Liver (tissue), 3 donors: ENCODE data around the gene HTR2A.

Experiments used
- ATF3 ChIP-seq: IDR thresholded peaks from 2 replicates; pipeline ENCODE4 v1.6.1; 2016; ENCODE audit warnings: antibody characterized with exemption
- CTCF ChIP-seq: fragments of 150-350 bp; IDR thresholded peaks from 2 replicates; pipeline ENCODE4 v1.5.1; 2017; ENCODE audit warnings: improper control_type of control experiment, low read depth, low read length; ENCODE audit not compliant: missing input control
- EGR1 ChIP-seq, 2 donors: IDR thresholded peaks; 2 replicates each; pipeline ENCODE4 v1.6.1; 2016 to 2018; ENCODE audit warnings: antibody characterized with exemption in 2 of 2, low read depth in 2 of 2
- FOXA1 ChIP-seq: IDR thresholded peaks from 2 replicates; pipeline ENCODE4 v1.6.1; 2016; ENCODE audit warnings: antibody characterized with exemption
- FOXA2 ChIP-seq: IDR thresholded peaks from 2 replicates; pipeline ENCODE4 v1.6.1; 2016; ENCODE audit warnings: antibody characterized with exemption
- HNF4A ChIP-seq, 2 donors: conservative IDR thresholded peaks; 2 replicates each; pipeline ENCODE4 v1.6.1; 2016; ENCODE audit warnings: antibody characterized with exemption in 2 of 2, mild to moderate bottlenecking in 2 of 2
- MAX ChIP-seq: IDR thresholded peaks from 2 replicates; pipeline ENCODE4 v1.6.1; 2016; ENCODE audit warnings: antibody characterized with exemption
- NR2F2 ChIP-seq: IDR thresholded peaks from 2 replicates; pipeline ENCODE4 v1.6.1; 2016; ENCODE audit warnings: antibody characterized with exemption
- REST ChIP-seq: IDR thresholded peaks from 2 replicates; pipeline ENCODE4 v1.6.1; 2016; ENCODE audit warnings: antibody characterized with exemption, mild to moderate bottlenecking
- ZBTB33 ChIP-seq: IDR thresholded peaks from 2 replicates; pipeline ENCODE4 v1.6.1; 2016; ENCODE audit warnings: antibody characterized with exemption
- donor health status: healthy.
- donor health status: healthy.

- no peak for TF ChIP-seq CTCF
- TF ChIP-seq MAX: no peak
- no peak for TF ChIP-seq HNF4A (conservative IDR thresholded peaks at IDR 0.05)
- TF ChIP-seq NR2F2: no peak
- no peak for TF ChIP-seq REST
- TF ChIP-seq FOXA2: no peak
- TF ChIP-seq ATF3: no peak
- no peak for TF ChIP-seq EGR1 (IDR thresholded peaks at IDR 0.05; ENCODE audit: low read depth in 2 of 2)
- TF ChIP-seq ZBTB33: no peak
- no peak for TF ChIP-seq FOXA1
Measured at GRCh38 chr13:46812301-46812797, 84.5 kb downstream of the HTR2A start.
